ENCODE measurements around the gene PHYHD1. TPM values are rescaled to one million over a fixed set of nuclear protein-coding genes. Genes with fewer than 3 reads are reported as not detected.

PHYHD1 gene
- polyA plus RNA-seq, 1 of the 3 experiments (the other 2 are of a cell fraction): not detected

- Histone ChIP-seq H3K9ac (no peak overlapping the region), H3K79me2 (ENCODE audit: insufficient read depth) (peaks cover 96% of the 10 kb centered on the region), H3F3A (replicated peaks; ENCODE audit: insufficient read depth) (peaks cover 10% of the 10 kb centered on the region), H3K9me3 (no peaks in the 10 kb centered on the region), H3K4me1 (ENCODE audit: control insufficient read depth in 1 of 2, insufficient read depth in 2 of 2, low read depth in 1 of 2, low read length in 1 of 2) (peaks cover 13 to 16% of the 10 kb centered on the region in 2 experiments; a peak in 2 of 4 replicates), H3K9me2 (no peaks in the 10 kb centered on the region), H3K4me2 (no peak overlapping the region), H2AFZ (ENCODE audit: low read depth) (no peak overlapping the region), H3K27me3 (ENCODE audit: insufficient read depth) (no peaks in the 10 kb centered on the region), H3K36me3 (replicated peaks in 1 of 2; ENCODE audit: control insufficient read depth in 1 of 2, insufficient read depth in 2 of 2, low read length in 1 of 2) (peaks cover 9 to 14% of the 10 kb centered on the region in 2 experiments), H3K27ac (ENCODE audit: low read depth in 2 of 2, low read length in 1 of 2) (peak overlapping the region in 1 of 2 experiments; percentile 20; a peak in 1 of 4 replicates), H4K20me1 (ENCODE audit: insufficient read depth) (no peaks in the 10 kb centered on the region; the same call in 1 of the 2 replicates), H3K4me3 (ENCODE audit: low read depth in 2 of 2, low read length in 1 of 2) (no peak overlapping the region)
- POLR2A ChIA-PET: no interaction called here
- CTCF ChIA-PET: interaction anchor here (0.7 to 1.8 kb wide), 3 partner anchors 20 to 42 kb away, joined by 3 to 5 read pairs (median 3); no protein-coding TSS in a partner anchor
- 70% methylated on average over 13 of the region's 13 CpGs for WGBS (ENCODE audit: low lambda C conversion rate)
- no peak for TF ChIP-seq GATA2 (CRISPR knock-in tag; IDR thresholded peaks at IDR 0.05)
- no peak for TF ChIP-seq MEF2A (IDR thresholded peaks at IDR 0.05; ENCODE audit: borderline replicate concordance, low read depth)
- TF ChIP-seq YY1 (IDR thresholded peaks at IDR 0.05; ENCODE audit: low read depth): no peak
- TF ChIP-seq GABPA (IDR thresholded peaks at IDR 0.05; ENCODE audit: low read depth): no peak
- no peak for TF ChIP-seq EP300 (IDR thresholded peaks at IDR 0.05; ENCODE audit: borderline replicate concordance in 1 of 2, low read depth in 1 of 2, low read length in 1 of 2)
- no peak for TF ChIP-seq CHD2 (IDR thresholded peaks at IDR 0.05; ENCODE audit: low read length, partially characterized antibody)
- no peak for TF ChIP-seq MAX (IDR thresholded peaks at IDR 0.05; ENCODE audit: low read depth)
- TF ChIP-seq PBX3 (IDR thresholded peaks at IDR 0.05): no peak
- no peak for TF ChIP-seq TEAD4 (IDR thresholded peaks at IDR 0.05; ENCODE audit: borderline replicate concordance, insufficient read depth)
- no peak for TF ChIP-seq RAD21 (IDR thresholded peaks at IDR 0.05; ENCODE audit: low read length)
- no peak for TF ChIP-seq SMC3 (IDR thresholded peaks at IDR 0.05; ENCODE audit: low read depth, low read length)
- DNase-seq: no peak
Observed at GRCh38 chr9:128886211-128886891, 34.4 kb upstream of the PHYHD1 start.

- H4K20me1 ChIP-seq (ENCODE audit: insufficient read depth): no peaks in the 10 kb centered on the region; the same call in 1 of the 2 replicates
- TF ChIP-seq USF2 (IDR thresholded peaks at IDR 0.05; ENCODE audit: borderline replicate concordance, low read depth, low read length) (no peak), PBX3 (IDR thresholded peaks at IDR 0.05) (no peak), MAX (IDR thresholded peaks at IDR 0.05; ENCODE audit: low read depth) (no peak), NRF1 (IDR thresholded peaks at IDR 0.05; ENCODE audit: low read depth, low read length) (no peak), USF1 (IDR thresholded peaks at IDR 0.05; ENCODE audit: borderline replicate concordance, low read depth) (no peak), FOXJ3 (CRISPR knock-in tag; IDR thresholded peaks at IDR 0.05) (no peak), YY1 (IDR thresholded peaks at IDR 0.05; ENCODE audit: low read depth) (no peak), SIN3A (IDR thresholded peaks at IDR 0.05; ENCODE audit: borderline replicate concordance, low read depth, low read length) (no peak), JUND (IDR thresholded peaks at IDR 0.05) (no peak), SMC3 (IDR thresholded peaks at IDR 0.05; ENCODE audit: low read depth, low read length) (no peak), FOXM1 (IDR thresholded peaks at IDR 0.05; ENCODE audit: low read depth) (no peak), CTCF (IDR thresholded peaks at IDR 0.05) (no peak), TEAD4 (IDR thresholded peaks at IDR 0.05; ENCODE audit: borderline replicate concordance, insufficient read depth) (no peak), POLR2AphosphoS5 (IDR thresholded peaks at IDR 0.05; ENCODE audit: low read depth, low read length) (no peak)
Observed at GRCh38 chr9:128887049-128887448, 33.7 kb upstream of the PHYHD1 start.

More at GRCh38 chr9:128887049-128887448, 33.7 kb upstream of the PHYHD1 start:
- Histone ChIP-seq H3K9me3 (no peaks in the 10 kb centered on the region), H3K9ac (no peak overlapping the region), H3K27ac (ENCODE audit: low read depth in 2 of 2, low read length in 1 of 2) (no peak overlapping the region), H3K27me3 (ENCODE audit: insufficient read depth) (no peaks in the 10 kb centered on the region), H3K79me2 (ENCODE audit: insufficient read depth) (peaks cover 100% of the 10 kb centered on the region), H3K4me1 (ENCODE audit: control insufficient read depth in 1 of 2, insufficient read depth in 2 of 2, low read depth in 1 of 2, low read length in 1 of 2) (peaks cover 13 to 21% of the 10 kb centered on the region in 2 experiments; a peak in 3 of 4 replicates), H3K4me2 (no peak overlapping the region), H3K4me3 (ENCODE audit: low read depth in 2 of 2, low read length in 1 of 2) (no peak overlapping the region), H2AFZ (ENCODE audit: low read depth) (no peak overlapping the region), H3K36me3 (replicated peaks in 1 of 2; ENCODE audit: control insufficient read depth in 1 of 2, insufficient read depth in 2 of 2, low read length in 1 of 2) (peaks cover 12 to 14% of the 10 kb centered on the region in 2 experiments), H3K9me2 (no peaks in the 10 kb centered on the region), H3F3A (replicated peaks; ENCODE audit: insufficient read depth) (peaks cover 6% of the 10 kb centered on the region)
- WGBS (ENCODE audit: low lambda C conversion rate): 94% methylated on average over 3 of the region's 3 CpGs
- CTCF ChIA-PET: interaction anchor here (1.3 to 1.8 kb wide), 2 partner anchors 40 to 41 kb away, joined by 3 to 5 read pairs; no protein-coding TSS in a partner anchor
- no peak for DNase-seq
- POLR2A ChIA-PET: no interaction called here

Data from SK-N-SH (cell line).